HEK293 (cell line): ENCODE data around the gene ZNF618.
A peak's percentile ranks its signal among the peaks of the same experiment; 100 is the strongest.

Experiments used
- CTCF ChIA-PET: fragments of 350-600 bp; formaldehyde crosslinking; extraction: SDS; loops from one replicate; lab custom pipeline; 2021; ENCODE audit warnings: antibody characterized with exemption; lab: Yijun Ruan, JAX
- POLR2A ChIA-PET: fragments of 300-600 bp; formaldehyde crosslinking; extraction: SDS; loops from one replicate; lab custom pipeline; 2020; ENCODE audit warnings: antibody characterized with exemption, inconsistent platforms; lab: Yijun Ruan, JAX
- H3K27ac ChIP-seq: fragments of 200-500 bp; sonication (Bioruptor generic); 2 replicates; pipeline ENCODE4 v1.5.1; 2014; ENCODE audit warnings: low read depth, low read length, control low read depth, inconsistent platforms; ENCODE audit errors: extremely low read depth
- H3K36me3 ChIP-seq, 2 experiments: fragments of 200-500 bp in 1 of 2; sonication (Bioruptor generic) in 1 of 2; 1 replicate in 1 of 2; 2 replicates in 1 of 2; pipeline ENCODE4 v1.5.1; 2014 to 2017; ENCODE audit warnings: inconsistent platforms in 2 of 2, low read length in 2 of 2; ENCODE audit not compliant: control insufficient read depth in 2 of 2, insufficient read depth in 1 of 2
- H3K4me1 ChIP-seq: fragments of 200-500 bp; sonication (Bioruptor generic); 2 replicates; pipeline ENCODE4 v1.5.1; 2014; ENCODE audit warnings: mild to moderate bottlenecking, low read length, inconsistent platforms; ENCODE audit not compliant: control insufficient read depth, insufficient read depth
- H3K4me3 ChIP-seq: 2 replicates; pipeline ENCODE4 v1.5.1; 2011; ENCODE audit warnings: low read depth, mild to moderate bottlenecking, control low read depth, low read length, moderate library complexity
- H3K9me3 ChIP-seq: fragments of 200-500 bp; sonication (Bioruptor generic); 2 replicates; pipeline ENCODE4 v1.5.1; 2014; ENCODE audit warnings: low read depth, low read length, inconsistent platforms; ENCODE audit not compliant: control insufficient read depth, insufficient read depth
- GFI1B ChIP-seq: fragments of 450-650 bp; formaldehyde crosslinking; IDR thresholded peaks from 2 replicates; pipeline ENCODE4 v1.5.1; 2016; ENCODE audit warnings: missing biosample characterization, missing genetic modification characterization
- GLIS1 ChIP-seq: fragments of 450-650 bp; formaldehyde crosslinking; IDR thresholded peaks from 2 replicates; pipeline ENCODE4 v1.5.1; 2016; ENCODE audit warnings: missing biosample characterization, missing genetic modification characterization
- SCRT1 ChIP-seq: fragments of 450-650 bp; formaldehyde crosslinking; IDR thresholded peaks from 2 replicates; pipeline ENCODE4 v1.5.1; 2016; ENCODE audit warnings: missing biosample characterization, missing genetic modification characterization, borderline replicate concordance
- ZFHX2 ChIP-seq: fragments of 450-650 bp; formaldehyde crosslinking; conservative IDR thresholded peaks from 2 replicates; pipeline ENCODE4 v1.5.1; 2016; ENCODE audit warnings: missing biosample characterization, missing genetic modification characterization
- ZFP3 ChIP-seq: fragments of 450-650 bp; formaldehyde crosslinking; IDR thresholded peaks from 2 replicates; pipeline ENCODE4 v1.5.1; 2016; ENCODE audit warnings: low read depth, missing biosample characterization, missing genetic modification characterization
- ZNF112 ChIP-seq: fragments of 450-650 bp; formaldehyde crosslinking; IDR thresholded peaks from 2 replicates; pipeline ENCODE4 v1.5.0; 2017; ENCODE audit warnings: missing biosample characterization, missing genetic modification characterization
- ZNF416 ChIP-seq: fragments of 450-650 bp; formaldehyde crosslinking; IDR thresholded peaks from 2 replicates; pipeline ENCODE4 v1.5.1; 2016; ENCODE audit warnings: missing biosample characterization, missing genetic modification characterization
- ZNF423 ChIP-seq: fragments of 450-650 bp; formaldehyde crosslinking; IDR thresholded peaks from 2 replicates; pipeline ENCODE4 v1.5.1; 2016; ENCODE audit warnings: missing biosample characterization, missing genetic modification characterization
- ZNF426 ChIP-seq: fragments of 450-650 bp; formaldehyde crosslinking; IDR thresholded peaks from 2 replicates; pipeline ENCODE4 v1.5.1; 2017; ENCODE audit warnings: missing biosample characterization, missing genetic modification characterization, mild to moderate bottlenecking, inconsistent platforms, moderate library complexity
- ZNF600 ChIP-seq: fragments of 450-650 bp; formaldehyde crosslinking; IDR thresholded peaks from 2 replicates; pipeline ENCODE4 v1.5.1; 2016; ENCODE audit warnings: missing biosample characterization, missing genetic modification characterization
- ZNF629 ChIP-seq: fragments of 450-650 bp; formaldehyde crosslinking; IDR thresholded peaks from 2 replicates; pipeline ENCODE4 v1.5.1; 2017; ENCODE audit warnings: missing biosample characterization, missing genetic modification characterization
- TF ChIP-seq, protein P1 (sequence below): fragments of 450-650 bp; formaldehyde crosslinking; IDR thresholded peaks from 2 replicates; pipeline ENCODE4 v1.5.1; 2016; ENCODE audit warnings: missing biosample characterization, missing genetic modification characterization
- TF ChIP-seq, protein P2 (sequence below): fragments of 450-650 bp; formaldehyde crosslinking; IDR thresholded peaks from 2 replicates; pipeline ENCODE4 v1.5.1; 2016; ENCODE audit warnings: missing biosample characterization, missing genetic modification characterization
- TF ChIP-seq, protein P3 (sequence below): fragments of 450-650 bp; formaldehyde crosslinking; IDR thresholded peaks from 2 replicates; pipeline ENCODE4 v1.5.1; 2016; ENCODE audit warnings: missing biosample characterization, missing genetic modification characterization
- TF ChIP-seq, protein P4 (sequence below): fragments of 450-650 bp; formaldehyde crosslinking; IDR thresholded peaks from 2 replicates; pipeline ENCODE4 v1.5.1; 2017; ENCODE audit warnings: missing biosample characterization, missing genetic modification characterization
- TF ChIP-seq, protein P5 (sequence below): fragments of 450-650 bp; formaldehyde crosslinking; IDR thresholded peaks from 2 replicates; pipeline ENCODE4 v1.5.1; 2016; ENCODE audit warnings: missing biosample characterization, missing genetic modification characterization

ZNF618 gene

DNA sequence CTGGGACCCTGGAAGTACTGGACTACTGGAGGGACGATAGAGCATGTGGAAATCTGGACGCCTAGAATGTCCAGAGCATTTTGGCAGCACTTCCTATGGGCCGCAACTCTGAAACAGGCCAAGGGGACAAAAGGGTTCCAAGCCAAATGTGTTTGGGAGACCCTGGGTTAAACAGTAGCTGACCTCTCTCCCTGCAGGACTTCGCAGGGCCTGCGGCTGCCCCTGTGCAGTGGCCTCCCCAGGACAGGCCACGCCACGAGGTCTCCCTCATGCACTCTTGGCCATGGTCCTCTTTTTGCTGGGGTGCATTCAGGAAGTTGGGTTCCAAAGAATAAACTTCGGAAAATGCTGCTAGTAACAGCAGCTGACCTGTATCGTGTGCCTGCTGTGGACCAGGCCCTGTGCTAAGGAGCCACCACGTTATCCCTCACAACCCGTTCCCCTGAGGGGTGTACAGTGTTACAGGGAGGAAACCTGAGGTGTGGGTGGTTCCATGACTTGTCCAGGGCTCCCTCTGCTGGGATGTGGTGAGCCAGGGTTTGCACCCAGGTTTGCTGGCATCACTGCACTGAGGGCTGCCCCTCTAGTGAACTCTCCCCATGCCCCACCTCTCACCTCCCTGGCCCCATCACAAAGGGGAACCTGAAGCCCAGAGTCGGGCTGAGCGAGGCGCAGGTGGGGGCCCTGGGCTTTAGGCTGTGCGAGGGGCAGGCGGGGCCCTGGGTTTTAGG, 122.6 kb downstream of the ZNF618 start:
- Histone ChIP-seq H3K9me3 (no peaks in the 10 kb centered on the region), H3K36me3 (peaks cover 0 to 19% of the 10 kb centered on the region in 2 experiments; a peak in 1 of 3 replicates), H3K4me1 (no peaks in the 10 kb centered on the region), H3K4me3 (no peak overlapping the region), H3K27ac (no peak overlapping the region)
- POLR2A ChIA-PET, result no interaction called here
- TF ChIP-seq ZNF416 (tag by site-specific recombination) (no peak), ZFHX2 (peak; percentile 31)
- TF ChIP-seq, all 188 proteins: peak for 1
- CTCF ChIA-PET, result no interaction called here

DNA sequence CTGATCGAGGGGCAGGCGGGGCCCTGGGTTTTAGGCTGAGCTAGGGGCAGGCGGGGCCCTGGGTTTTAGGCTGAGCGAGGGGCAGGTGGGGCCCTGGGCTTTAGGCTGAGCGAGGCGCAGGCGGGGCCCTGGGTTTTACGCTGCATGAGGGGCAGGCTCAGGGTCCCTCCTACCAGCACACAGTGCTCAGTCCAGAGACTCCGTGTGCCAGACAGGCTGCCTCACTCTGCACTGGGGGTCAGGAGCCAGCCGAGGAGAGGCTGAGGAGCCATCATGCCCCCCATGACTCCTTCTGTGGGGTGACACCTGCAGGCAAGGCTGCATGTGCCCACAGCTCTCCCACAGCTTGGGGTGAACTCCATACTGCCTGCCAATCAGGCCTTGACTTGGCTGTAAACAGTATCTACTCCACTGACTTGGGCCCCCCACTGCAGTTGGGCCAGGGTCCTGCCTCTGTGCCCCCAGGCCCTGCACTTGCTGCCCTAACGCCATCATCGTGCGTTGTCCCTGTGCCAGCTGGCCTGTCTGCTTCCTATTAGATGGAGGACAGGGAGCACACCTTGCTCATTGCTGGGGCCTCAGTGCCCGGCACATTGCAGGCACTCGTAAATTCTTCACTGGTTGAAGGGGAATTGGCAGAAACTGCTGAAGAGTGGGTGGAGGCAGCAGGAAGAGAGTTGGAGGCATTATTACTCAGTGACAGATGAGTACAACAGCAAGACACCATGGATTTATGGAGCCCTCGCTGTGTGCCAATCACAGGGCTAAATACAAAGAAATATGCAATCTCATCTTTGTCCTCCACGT, 123.3 kb downstream of the ZNF618 start:
- Histone ChIP-seq H3K9me3 (no peaks in the 10 kb centered on the region), H3K27ac (no peak overlapping the region), H3K36me3 (peaks cover 0 to 19% of the 10 kb centered on the region in 2 experiments; a peak in 1 of 3 replicates), H3K4me3 (no peak overlapping the region), H3K4me1 (no peaks in the 10 kb centered on the region)
- ChIA-PET CTCF (interaction anchor here (0.6 kb wide), 1 partner anchor 217 kb away, joined by 3 read pairs; no protein-coding TSS in a partner anchor), POLR2A (no interaction called here)
- TF ChIP-seq ZNF112 (tag by site-specific recombination) (no peak), ZNF600 (no peak), ZFP3 (no peak), ZNF423 (no peak), GFI1B (tag by site-specific recombination) (no peak), GLIS1 (tag by site-specific recombination) (peak; percentile 69), ZNF629 (no peak), ZFHX2 (peak; percentile 58), ZNF426 (tag by site-specific recombination) (no peak), SCRT1 (tag by site-specific recombination) (no peak)
- TF ChIP-seq, protein P1, sequence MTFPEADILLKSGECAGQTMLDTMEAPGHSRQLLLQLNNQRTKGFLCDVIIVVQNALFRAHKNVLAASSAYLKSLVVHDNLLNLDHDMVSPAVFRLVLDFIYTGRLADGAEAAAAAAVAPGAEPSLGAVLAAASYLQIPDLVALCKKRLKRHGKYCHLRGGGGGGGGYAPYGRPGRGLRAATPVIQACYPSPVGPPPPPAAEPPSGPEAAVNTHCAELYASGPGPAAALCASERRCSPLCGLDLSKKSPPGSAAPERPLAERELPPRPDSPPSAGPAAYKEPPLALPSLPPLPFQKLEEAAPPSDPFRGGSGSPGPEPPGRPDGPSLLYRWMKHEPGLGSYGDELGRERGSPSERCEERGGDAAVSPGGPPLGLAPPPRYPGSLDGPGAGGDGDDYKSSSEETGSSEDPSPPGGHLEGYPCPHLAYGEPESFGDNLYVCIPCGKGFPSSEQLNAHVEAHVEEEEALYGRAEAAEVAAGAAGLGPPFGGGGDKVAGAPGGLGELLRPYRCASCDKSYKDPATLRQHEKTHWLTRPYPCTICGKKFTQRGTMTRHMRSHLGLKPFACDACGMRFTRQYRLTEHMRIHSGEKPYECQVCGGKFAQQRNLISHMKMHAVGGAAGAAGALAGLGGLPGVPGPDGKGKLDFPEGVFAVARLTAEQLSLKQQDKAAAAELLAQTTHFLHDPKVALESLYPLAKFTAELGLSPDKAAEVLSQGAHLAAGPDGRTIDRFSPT (tag by site-specific recombination), result no peak
- TF ChIP-seq, protein P2, sequence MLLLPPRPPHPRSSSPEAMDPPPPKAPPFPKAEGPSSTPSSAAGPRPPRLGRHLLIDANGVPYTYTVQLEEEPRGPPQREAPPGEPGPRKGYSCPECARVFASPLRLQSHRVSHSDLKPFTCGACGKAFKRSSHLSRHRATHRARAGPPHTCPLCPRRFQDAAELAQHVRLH, result no peak
- TF ChIP-seq, protein P3, sequence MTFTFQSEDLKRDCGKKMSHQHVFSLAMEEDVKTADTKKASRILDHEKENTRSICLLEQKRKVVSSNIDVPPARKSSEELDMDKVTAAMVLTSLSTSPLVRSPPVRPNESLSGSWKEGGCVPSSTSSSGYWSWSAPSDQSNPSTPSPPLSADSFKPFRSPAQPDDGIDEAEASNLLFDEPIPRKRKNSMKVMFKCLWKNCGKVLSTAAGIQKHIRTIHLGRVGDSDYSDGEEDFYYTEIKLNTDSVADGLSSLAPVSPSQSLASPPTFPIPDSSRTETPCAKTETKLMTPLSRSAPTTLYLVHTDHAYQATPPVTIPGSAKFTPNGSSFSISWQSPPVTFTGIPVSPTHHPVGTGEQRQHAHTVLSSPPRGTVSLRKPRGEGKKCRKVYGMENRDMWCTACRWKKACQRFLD (tag by site-specific recombination), result no peak
- TF ChIP-seq, protein P4, sequence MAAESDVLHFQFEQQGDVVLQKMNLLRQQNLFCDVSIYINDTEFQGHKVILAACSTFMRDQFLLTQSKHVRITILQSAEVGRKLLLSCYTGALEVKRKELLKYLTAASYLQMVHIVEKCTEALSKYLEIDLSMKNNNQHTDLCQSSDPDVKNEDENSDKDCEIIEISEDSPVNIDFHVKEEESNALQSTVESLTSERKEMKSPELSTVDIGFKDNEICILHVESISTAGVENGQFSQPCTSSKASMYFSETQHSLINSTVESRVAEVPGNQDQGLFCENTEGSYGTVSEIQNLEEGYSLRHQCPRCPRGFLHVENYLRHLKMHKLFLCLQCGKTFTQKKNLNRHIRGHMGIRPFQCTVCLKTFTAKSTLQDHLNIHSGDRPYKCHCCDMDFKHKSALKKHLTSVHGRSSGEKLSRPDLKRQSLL (tag by site-specific recombination), result no peak
- TF ChIP-seq, protein P5, sequence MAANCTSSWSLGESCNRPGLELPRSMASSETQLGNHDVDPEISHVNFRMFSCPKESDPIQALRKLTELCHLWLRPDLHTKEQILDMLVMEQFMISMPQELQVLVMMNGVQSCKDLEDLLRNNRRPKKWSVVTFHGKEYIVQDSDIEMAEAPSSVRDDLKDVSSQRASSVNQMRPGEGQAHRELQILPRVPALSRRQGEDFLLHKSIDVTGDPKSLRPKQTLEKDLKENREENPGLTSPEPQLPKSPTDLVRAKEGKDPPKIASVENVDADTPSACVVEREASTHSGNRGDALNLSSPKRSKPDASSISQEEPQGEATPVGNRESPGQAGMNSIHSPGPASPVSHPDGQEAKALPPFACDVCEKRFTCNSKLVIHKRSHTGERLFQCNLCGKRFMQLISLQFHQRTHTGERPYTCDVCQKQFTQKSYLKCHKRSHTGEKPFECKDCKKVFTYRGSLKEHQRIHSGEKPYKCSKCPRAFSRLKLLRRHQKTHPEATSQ, result no peak
